ENCODE results near the gene SLC26A8. TPM values are rescaled to one million over a fixed set of nuclear protein-coding genes. Genes with fewer than 3 reads are reported as not detected.

The SLC26A8 gene
- total and polyA plus RNA-seq, 2 of the 13 experiments (the other 11 are each of a cell fraction or from before 2014, with no cell fraction given): 0.46 TPM; not detected in 1

GRCh38 chr6:36027501-36028087 lies 3.2 kb upstream of the SLC26A8 start, which contains the start of gene MAPK14 (continued):
- no peak; the same call in 1 of the 2 replicates for TF ChIP-seq KDM5B (CRISPR knock-in tag; IDR thresholded peaks at IDR 0.05; ENCODE audit: borderline replicate concordance)
- TF ChIP-seq ETV5 (CRISPR knock-in tag; IDR thresholded peaks at IDR 0.05; ENCODE audit: borderline replicate concordance): peak; percentile 54; the same call in 1 of the 2 replicates
- no peak for TF ChIP-seq ZKSCAN5 (CRISPR knock-in tag; IDR thresholded peaks at IDR 0.05)
- TF ChIP-seq GRHL1 (CRISPR knock-in tag; conservative IDR thresholded peaks at IDR 0.05): no peak
- peak; percentile 86 for TF ChIP-seq PPARG (CRISPR knock-in tag; conservative IDR thresholded peaks at IDR 0.05)
- no peak for TF ChIP-seq ATM (IDR thresholded peaks at IDR 0.05; ENCODE audit: borderline replicate concordance)
- TF ChIP-seq ZBTB8A (CRISPR knock-in tag; IDR thresholded peaks at IDR 0.05; ENCODE audit: borderline replicate concordance, low read depth): no peak
- no peak for TF ChIP-seq ELK4 (CRISPR knock-in tag; IDR thresholded peaks at IDR 0.05; ENCODE audit: borderline replicate concordance)
- no peak; the same call in 1 of the 2 replicates for TF ChIP-seq RERE (CRISPR knock-in tag; IDR thresholded peaks at IDR 0.05; ENCODE audit: low read depth)
- peak; percentile 70 for TF ChIP-seq TFAP4 (IDR thresholded peaks at IDR 0.05; ENCODE audit: borderline replicate concordance, low read depth)
- TF ChIP-seq ZNF18 (CRISPR knock-in tag; IDR thresholded peaks at IDR 0.05; ENCODE audit: insufficient replicate concordance): no peak
- TF ChIP-seq EED (CRISPR knock-in tag; IDR thresholded peaks at IDR 0.05): peak; percentile 67; the same call in 1 of the 2 replicates
- no peak for TF ChIP-seq TRIM22 (IDR thresholded peaks at IDR 0.05)
- no peak; the same call in 1 of the 2 replicates for TF ChIP-seq MXD4 (CRISPR knock-in tag; IDR thresholded peaks at IDR 0.05)
